ENCODE measurements around the gene NOSIP. TPM values are rescaled to one million over a fixed set of nuclear protein-coding genes. Genes with fewer than 3 reads are reported as not detected.

Gene NOSIP
- total RNA-seq, 1 donor: 88.6 TPM

- no peaks in the 10 kb centered on the region for H3K27me3 ChIP-seq (ENCODE audit: insufficient read depth, low read length)
- no peaks in the 10 kb centered on the region for H3K4me1 ChIP-seq (ENCODE audit: insufficient read depth, low read length)
- H3K4me3 ChIP-seq (ENCODE audit: low read length): no peak overlapping the region
- no peaks in the 10 kb centered on the region for H3K9me3 ChIP-seq (ENCODE audit: low read depth, low read length)
Measured at GRCh38 chr19:49599378-49600295, 19.3 kb upstream of the NOSIP start.

GRCh38 chr19:49597703-49597974 is 17.3 kb upstream of the NOSIP start:
- no peak overlapping the region for H3K4me3 ChIP-seq (ENCODE audit: low read length)
- H3K4me1 ChIP-seq (ENCODE audit: insufficient read depth, low read length): peaks cover 12% of the 10 kb centered on the region
- H3K27me3 ChIP-seq (ENCODE audit: insufficient read depth, low read length): no peaks in the 10 kb centered on the region
- H3K9me3 ChIP-seq (ENCODE audit: low read depth, low read length): no peaks in the 10 kb centered on the region

GRCh38 chr19:49596954-49597702 is 16.8 kb upstream of the NOSIP start:
- no peaks in the 10 kb centered on the region for H3K27me3 ChIP-seq (ENCODE audit: insufficient read depth, low read length)
- H3K4me1 ChIP-seq (ENCODE audit: insufficient read depth, low read length): peaks cover 17% of the 10 kb centered on the region
- no peak overlapping the region for H3K4me3 ChIP-seq (ENCODE audit: low read length)
- no peaks in the 10 kb centered on the region for H3K9me3 ChIP-seq (ENCODE audit: low read depth, low read length)

- H3K4me1 ChIP-seq (ENCODE audit: insufficient read depth, low read length): peaks cover 20% of the 10 kb centered on the region
- no peaks in the 10 kb centered on the region for H3K27me3 ChIP-seq (ENCODE audit: insufficient read depth, low read length)
- H3K9me3 ChIP-seq (ENCODE audit: low read depth, low read length): no peaks in the 10 kb centered on the region
- H3K4me3 ChIP-seq (ENCODE audit: low read length): no peak overlapping the region
Measured at GRCh38 chr19:49596407-49596806, 16.1 kb upstream of the NOSIP start.

GRCh38 chr19:49595819-49596404 is 15.6 kb upstream of the NOSIP start:
- peaks cover 20% of the 10 kb centered on the region for H3K4me1 ChIP-seq (ENCODE audit: insufficient read depth, low read length)
- H3K9me3 ChIP-seq (ENCODE audit: low read depth, low read length): no peaks in the 10 kb centered on the region
- H3K4me3 ChIP-seq (ENCODE audit: low read length): no peak overlapping the region
- no peaks in the 10 kb centered on the region for H3K27me3 ChIP-seq (ENCODE audit: insufficient read depth, low read length)

- Histone ChIP-seq H3K27me3 (ENCODE audit: insufficient read depth, low read length) (no peaks in the 10 kb centered on the region), H3K9me3 (ENCODE audit: low read depth, low read length) (no peaks in the 10 kb centered on the region), H3K4me3 (ENCODE audit: low read length) (no peak overlapping the region), H3K4me1 (ENCODE audit: insufficient read depth, low read length) (peaks cover 20% of the 10 kb centered on the region)
Measured at GRCh38 chr19:49594993-49595818, 14.8 kb upstream of the NOSIP start.

GRCh38 chr19:49594157-49594992 is 14.0 kb upstream of the NOSIP start:
- Histone ChIP-seq H3K9me3 (ENCODE audit: low read depth, low read length) (no peaks in the 10 kb centered on the region), H3K27me3 (ENCODE audit: insufficient read depth, low read length) (no peaks in the 10 kb centered on the region), H3K4me3 (ENCODE audit: low read length) (no peak overlapping the region), H3K4me1 (ENCODE audit: insufficient read depth, low read length) (peaks cover 20% of the 10 kb centered on the region)

GRCh38 chr19:49593233-49594113 is 13.1 kb upstream of the NOSIP start:
- peaks cover 20% of the 10 kb centered on the region for H3K4me1 ChIP-seq (ENCODE audit: insufficient read depth, low read length)
- H3K27me3 ChIP-seq (ENCODE audit: insufficient read depth, low read length): no peaks in the 10 kb centered on the region
- no peaks in the 10 kb centered on the region for H3K9me3 ChIP-seq (ENCODE audit: low read depth, low read length)
- H3K4me3 ChIP-seq (ENCODE audit: low read length): peak overlapping the region; percentile 30

GRCh38 chr19:49592486-49593232 is 12.3 kb upstream of the NOSIP start:
- H3K4me1 ChIP-seq (ENCODE audit: insufficient read depth, low read length): peaks cover 20% of the 10 kb centered on the region
- peak overlapping the region; percentile 75 for H3K4me3 ChIP-seq (ENCODE audit: low read length)

GRCh38 chr19:49591731-49592485 is 11.6 kb upstream of the NOSIP start:
- H3K4me1 ChIP-seq (ENCODE audit: insufficient read depth, low read length): peaks cover 20% of the 10 kb centered on the region
- H3K27me3 ChIP-seq (ENCODE audit: insufficient read depth, low read length): no peaks in the 10 kb centered on the region
- H3K9me3 ChIP-seq (ENCODE audit: low read depth, low read length): no peaks in the 10 kb centered on the region
- H3K4me3 ChIP-seq (ENCODE audit: low read length): peak overlapping the region; percentile 75

More at GRCh38 chr19:49592486-49593232, 12.3 kb upstream of the NOSIP start:
- H3K27me3 ChIP-seq (ENCODE audit: insufficient read depth, low read length): no peaks in the 10 kb centered on the region
- no peaks in the 10 kb centered on the region for H3K9me3 ChIP-seq (ENCODE audit: low read depth, low read length)

- H3K4me1 ChIP-seq (ENCODE audit: insufficient read depth, low read length): peaks cover 20% of the 10 kb centered on the region
- H3K4me3 ChIP-seq (ENCODE audit: low read length): peak within 1 kb of the TSS; percentile 84
- H3K27me3 ChIP-seq (ENCODE audit: insufficient read depth, low read length): no peaks in the 10 kb centered on the region
- H3K9me3 ChIP-seq (ENCODE audit: low read depth, low read length): no peaks in the 10 kb centered on the region
Measured at GRCh38 chr19:49590971-49591730, 10.8 kb upstream of the NOSIP start, which contains the start of gene PRR12. TSS of gene PRR12 (plus strand) at chr19:49591182. CDS start at chr19:49591655, 473 bp downstream.

Measured in mononuclear cell (primary cell).